Loucy (cell line): ENCODE measurements around the gene HEXB.

ENCODE experiments used
- H2AFZ ChIP-seq: fragments of 200-600 bp; sonication (generic); 2 replicates; pipeline ENCODE4 v1.6.0; 2016; ENCODE audit warnings: antibody characterized with exemption, mild to moderate bottlenecking, low read length, moderate library complexity
- H3F3A ChIP-seq: fragments of 200-600 bp; 2 replicates; pipeline ENCODE4 v1.6.0; 2016; ENCODE audit warnings: antibody characterized with exemption, low read depth, mild to moderate bottlenecking
- H3K27me3 ChIP-seq: fragments of 200-600 bp; sonication (generic); 2 replicates; pipeline ENCODE4 v1.6.1; 2014; ENCODE audit warnings: low read length, mild to moderate bottlenecking; ENCODE audit not compliant: insufficient read depth, poor library complexity, severe bottlenecking
- H3K36me3 ChIP-seq: fragments of 200-600 bp; sonication (generic); 2 replicates; pipeline ENCODE4 v1.6.1; 2016; ENCODE audit warnings: low read length; ENCODE audit not compliant: insufficient read depth
- H3K4me1 ChIP-seq: fragments of 200-600 bp; sonication (generic); 2 replicates; pipeline ENCODE4 v1.5.1; 2014; ENCODE audit warnings: low read length, mild to moderate bottlenecking; ENCODE audit not compliant: insufficient read depth, poor library complexity, severe bottlenecking
- H3K4me2 ChIP-seq: fragments of 200-600 bp; sonication (generic); 2 replicates; pipeline ENCODE4 v1.6.0; 2014; ENCODE audit warnings: antibody characterized with exemption, low read length, low read depth, mild to moderate bottlenecking; ENCODE audit not compliant: poor library complexity, severe bottlenecking
- H3K4me3 ChIP-seq: fragments of 200-600 bp; sonication (generic); 2 replicates; pipeline ENCODE4 v1.5.1; 2014; ENCODE audit warnings: low read length, mild to moderate bottlenecking, mixed read lengths; ENCODE audit not compliant: poor library complexity, severe bottlenecking
- H3K79me2 ChIP-seq: fragments of 200-600 bp; sonication (generic); 2 replicates; pipeline ENCODE4 v1.6.1; 2014; ENCODE audit warnings: low read length; ENCODE audit not compliant: insufficient read depth
- H3K9ac ChIP-seq: fragments of 200-600 bp; sonication (generic); 2 replicates; pipeline ENCODE4 v1.6.0; 2014; ENCODE audit warnings: mild to moderate bottlenecking, low read depth, low read length, moderate library complexity; ENCODE audit not compliant: poor library complexity, severe bottlenecking
- H3K9me2 ChIP-seq: fragments of 200-600 bp; sonication (generic); replicated peaks from 2 replicates; pipeline ENCODE4 v1.6.1; 2016; ENCODE audit warnings: low read depth, low read length, mixed read lengths
- H3K9me3 ChIP-seq: fragments of 200-600 bp; sonication (generic); 2 replicates; pipeline ENCODE4 v1.6.1; 2014; ENCODE audit warnings: mild to moderate bottlenecking, antibody characterized with exemption, low read length, low read depth; ENCODE audit not compliant: insufficient read depth
- H4K20me1 ChIP-seq: fragments of 200-600 bp; sonication (generic); 2 replicates; pipeline ENCODE4 v1.6.0; 2014; ENCODE audit warnings: antibody characterized with exemption, low read length, mild to moderate bottlenecking; ENCODE audit not compliant: insufficient read depth, poor library complexity, severe bottlenecking
- CTCF ChIP-seq: fragments of 200-600 bp; sonication (generic); conservative IDR thresholded peaks from 2 replicates; pipeline ENCODE4 v1.5.1; 2014; ENCODE audit warnings: mild to moderate bottlenecking, antibody characterized with exemption, low read length
- EZH2phosphoT487 ChIP-seq: fragments of 200-600 bp; IDR thresholded peaks from 2 replicates; pipeline ENCODE4 v1.6.1; 2018; ENCODE audit warnings: antibody characterized with exemption, mild to moderate bottlenecking, moderate library complexity, borderline replicate concordance

HEXB gene

GRCh38 chr5:74669821-74670220 lies 15.2 kb upstream of the HEXB start:
- no peak overlapping the region for H3K4me2 ChIP-seq
- no peaks in the 10 kb centered on the region for H3K36me3 ChIP-seq
- no peaks in the 10 kb centered on the region for H3K27me3 ChIP-seq
- no peaks in the 10 kb centered on the region for H4K20me1 ChIP-seq
- H3F3A ChIP-seq = no peaks in the 10 kb centered on the region
- no peak for TF ChIP-seq EZH2phosphoT487
- TF ChIP-seq CTCF = no peak
- H3K4me3 ChIP-seq = no peak overlapping the region
- no peaks in the 10 kb centered on the region for H3K9me2 ChIP-seq
- H3K9me3 ChIP-seq = no peaks in the 10 kb centered on the region; the same call in 1 of the 2 replicates
- H3K9ac ChIP-seq = no peak overlapping the region
- no peaks in the 10 kb centered on the region for H3K79me2 ChIP-seq
- H3K4me1 ChIP-seq = no peaks in the 10 kb centered on the region
- H2AFZ ChIP-seq = no peak overlapping the region

GRCh38 chr5:74670396-74671038 lies 14.5 kb upstream of the HEXB start:
- Histone ChIP-seq H2AFZ (no peak overlapping the region), H3K4me2 (no peak overlapping the region), H3K9ac (no peak overlapping the region), H3K9me3 (no peaks in the 10 kb centered on the region; the same call in 1 of the 2 replicates), H3K79me2 (no peaks in the 10 kb centered on the region), H3K36me3 (no peaks in the 10 kb centered on the region), H3K27me3 (no peaks in the 10 kb centered on the region), H3K4me1 (no peaks in the 10 kb centered on the region), H4K20me1 (no peaks in the 10 kb centered on the region), H3K9me2 (no peaks in the 10 kb centered on the region), H3K4me3 (no peak overlapping the region), H3F3A (no peaks in the 10 kb centered on the region)
- TF ChIP-seq CTCF (no peak), EZH2phosphoT487 (no peak)

- no peak for TF ChIP-seq EZH2phosphoT487
- TF ChIP-seq CTCF = no peak
- H4K20me1 ChIP-seq = no peaks in the 10 kb centered on the region
- no peaks in the 10 kb centered on the region for H3K79me2 ChIP-seq
- H2AFZ ChIP-seq = no peak overlapping the region
- no peaks in the 10 kb centered on the region for H3F3A ChIP-seq
- H3K9me3 ChIP-seq = no peaks in the 10 kb centered on the region; the same call in 1 of the 2 replicates
- no peak overlapping the region for H3K4me3 ChIP-seq
- no peaks in the 10 kb centered on the region for H3K36me3 ChIP-seq
- no peaks in the 10 kb centered on the region for H3K4me1 ChIP-seq
- H3K4me2 ChIP-seq = no peak overlapping the region
- no peak overlapping the region for H3K9ac ChIP-seq
- H3K27me3 ChIP-seq = no peaks in the 10 kb centered on the region
- no peaks in the 10 kb centered on the region for H3K9me2 ChIP-seq
These were observed 12.7 kb upstream of the HEXB start for GRCh38 chr5:74672215-74672877.
